ENCODE measurements around the gene RNF19B.

Gene RNF19B

DNA sequence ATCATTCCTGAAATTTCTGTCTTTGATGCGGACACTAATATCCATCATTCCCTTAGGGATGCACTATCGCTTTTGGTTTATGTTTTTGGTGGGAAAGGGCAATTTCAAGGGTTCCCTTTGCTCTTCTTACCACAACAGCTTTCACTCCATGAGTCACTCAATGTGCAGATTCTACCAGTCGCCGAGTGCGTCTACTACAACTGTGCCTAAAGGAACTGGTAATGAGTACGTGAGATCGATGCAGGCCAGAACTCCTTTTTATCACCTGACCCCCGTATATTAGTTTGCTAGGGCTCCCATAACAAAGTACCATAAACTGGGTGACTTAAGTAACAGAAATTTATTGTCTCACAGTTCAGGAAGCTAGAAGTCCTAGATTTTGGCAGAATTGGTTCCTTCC is 35.9 kb downstream of the RNF19B start:
- H3K27ac ChIP-seq (ENCODE audit: low read length) = no peak overlapping the region
- no peak overlapping the region for H3K9ac ChIP-seq (ENCODE audit: low read length)
- TF ChIP-seq, protein P1, sequence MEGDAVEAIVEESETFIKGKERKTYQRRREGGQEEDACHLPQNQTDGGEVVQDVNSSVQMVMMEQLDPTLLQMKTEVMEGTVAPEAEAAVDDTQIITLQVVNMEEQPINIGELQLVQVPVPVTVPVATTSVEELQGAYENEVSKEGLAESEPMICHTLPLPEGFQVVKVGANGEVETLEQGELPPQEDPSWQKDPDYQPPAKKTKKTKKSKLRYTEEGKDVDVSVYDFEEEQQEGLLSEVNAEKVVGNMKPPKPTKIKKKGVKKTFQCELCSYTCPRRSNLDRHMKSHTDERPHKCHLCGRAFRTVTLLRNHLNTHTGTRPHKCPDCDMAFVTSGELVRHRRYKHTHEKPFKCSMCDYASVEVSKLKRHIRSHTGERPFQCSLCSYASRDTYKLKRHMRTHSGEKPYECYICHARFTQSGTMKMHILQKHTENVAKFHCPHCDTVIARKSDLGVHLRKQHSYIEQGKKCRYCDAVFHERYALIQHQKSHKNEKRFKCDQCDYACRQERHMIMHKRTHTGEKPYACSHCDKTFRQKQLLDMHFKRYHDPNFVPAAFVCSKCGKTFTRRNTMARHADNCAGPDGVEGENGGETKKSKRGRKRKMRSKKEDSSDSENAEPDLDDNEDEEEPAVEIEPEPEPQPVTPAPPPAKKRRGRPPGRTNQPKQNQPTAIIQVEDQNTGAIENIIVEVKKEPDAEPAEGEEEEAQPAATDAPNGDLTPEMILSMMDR (IDR thresholded peaks at IDR 0.05; ENCODE audit: low read depth, low read length) = no peak
- no peak for TF ChIP-seq EZH2phosphoT487 (IDR thresholded peaks at IDR 0.05; ENCODE audit: low read depth)
- no peaks in the 10 kb centered on the region for H3K27me3 ChIP-seq (ENCODE audit: low read depth, low read length)
- H4K20me1 ChIP-seq (ENCODE audit: insufficient read depth, low read length) = no peaks in the 10 kb centered on the region
- no peaks in the 10 kb centered on the region for H3K4me1 ChIP-seq (ENCODE audit: low read length)
- no peak overlapping the region for H3K4me3 ChIP-seq (ENCODE audit: low read length)
- no peaks in the 10 kb centered on the region for H3K36me3 ChIP-seq (replicated peaks; ENCODE audit: low read depth, low read length)
- no peak overlapping the region for H2AFZ ChIP-seq (ENCODE audit: low read depth, low read length)
- no peaks in the 10 kb centered on the region for H3K79me2 ChIP-seq (ENCODE audit: low read length)
- no peak overlapping the region for H3K4me2 ChIP-seq (ENCODE audit: low read length)
- H3K9me3 ChIP-seq (ENCODE audit: insufficient read depth, low read length) = no peaks in the 10 kb centered on the region

DNA sequence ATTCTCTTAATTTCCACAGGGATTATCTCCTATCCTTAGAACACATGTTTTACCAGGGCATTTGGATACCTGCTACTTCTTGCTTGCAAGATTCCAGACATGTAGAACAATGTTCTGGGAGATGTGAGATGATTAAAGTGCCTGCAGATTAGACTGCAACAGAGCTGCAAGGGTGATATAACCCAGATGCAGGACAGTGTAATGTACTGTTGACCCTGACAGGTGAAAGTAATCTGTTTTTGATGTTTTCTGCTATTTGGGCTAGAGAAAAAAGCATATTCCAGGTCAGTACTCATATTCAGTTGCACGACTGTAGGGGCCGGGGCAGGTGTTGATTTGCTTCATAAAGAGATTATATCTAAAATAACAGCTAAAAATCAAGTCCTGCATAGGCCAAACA is 36.3 kb downstream of the RNF19B start:
- H3K4me1 ChIP-seq (ENCODE audit: low read length) = no peaks in the 10 kb centered on the region
- no peak overlapping the region for H2AFZ ChIP-seq (ENCODE audit: low read depth, low read length)
- no peaks in the 10 kb centered on the region for H3K27me3 ChIP-seq (ENCODE audit: low read depth, low read length)
- no peaks in the 10 kb centered on the region for H3K36me3 ChIP-seq (replicated peaks; ENCODE audit: low read depth, low read length)
- no peak overlapping the region for H3K9ac ChIP-seq (ENCODE audit: low read length)
- no peak overlapping the region for H3K4me3 ChIP-seq (ENCODE audit: low read length)
- no peaks in the 10 kb centered on the region for H4K20me1 ChIP-seq (ENCODE audit: insufficient read depth, low read length)
- TF ChIP-seq, protein P1 (IDR thresholded peaks at IDR 0.05; ENCODE audit: low read depth, low read length) = no peak
- no peak for TF ChIP-seq EZH2phosphoT487 (IDR thresholded peaks at IDR 0.05; ENCODE audit: low read depth)
- no peak overlapping the region for H3K4me2 ChIP-seq (ENCODE audit: low read length)
- no peak overlapping the region for H3K27ac ChIP-seq (ENCODE audit: low read length)
- no peaks in the 10 kb centered on the region for H3K9me3 ChIP-seq (ENCODE audit: insufficient read depth, low read length)
- no peaks in the 10 kb centered on the region for H3K79me2 ChIP-seq (ENCODE audit: low read length)

GRCh38 chr1:32927441-32927840 is 37.2 kb downstream of the RNF19B start:
- no peaks in the 10 kb centered on the region for H4K20me1 ChIP-seq (ENCODE audit: insufficient read depth, low read length)
- no peaks in the 10 kb centered on the region for H3K36me3 ChIP-seq (replicated peaks; ENCODE audit: low read depth, low read length)
- H3K9ac ChIP-seq (ENCODE audit: low read length) = no peak overlapping the region
- H3K4me1 ChIP-seq (ENCODE audit: low read length) = no peaks in the 10 kb centered on the region
- H3K4me3 ChIP-seq (ENCODE audit: low read length) = no peak overlapping the region
- H2AFZ ChIP-seq (ENCODE audit: low read depth, low read length) = no peak overlapping the region
- no peaks in the 10 kb centered on the region for H3K27me3 ChIP-seq (ENCODE audit: low read depth, low read length)
- no peaks in the 10 kb centered on the region for H3K79me2 ChIP-seq (ENCODE audit: low read length)
- H3K4me2 ChIP-seq (ENCODE audit: low read length) = no peak overlapping the region
- H3K27ac ChIP-seq (ENCODE audit: low read length) = no peak overlapping the region
- TF ChIP-seq EZH2phosphoT487 (IDR thresholded peaks at IDR 0.05; ENCODE audit: low read depth) = no peak
- TF ChIP-seq, protein P1 (IDR thresholded peaks at IDR 0.05; ENCODE audit: low read depth, low read length) = no peak
- H3K9me3 ChIP-seq (ENCODE audit: insufficient read depth, low read length) = no peaks in the 10 kb centered on the region

GRCh38 chr1:32926562-32926961 is 38.0 kb downstream of the RNF19B start:
- Histone ChIP-seq H3K4me3 (ENCODE audit: low read length) (no peak overlapping the region), H4K20me1 (ENCODE audit: insufficient read depth, low read length) (no peaks in the 10 kb centered on the region), H3K4me2 (ENCODE audit: low read length) (no peak overlapping the region), H3K27ac (ENCODE audit: low read length) (no peak overlapping the region), H3K27me3 (ENCODE audit: low read depth, low read length) (no peaks in the 10 kb centered on the region), H3K9ac (ENCODE audit: low read length) (no peak overlapping the region), H2AFZ (ENCODE audit: low read depth, low read length) (no peak overlapping the region), H3K36me3 (replicated peaks; ENCODE audit: low read depth, low read length) (no peaks in the 10 kb centered on the region), H3K9me3 (ENCODE audit: insufficient read depth, low read length) (no peaks in the 10 kb centered on the region), H3K79me2 (ENCODE audit: low read length) (no peaks in the 10 kb centered on the region), H3K4me1 (ENCODE audit: low read length) (no peaks in the 10 kb centered on the region)
- TF ChIP-seq, protein P1 (IDR thresholded peaks at IDR 0.05; ENCODE audit: low read depth, low read length) = no peak
- no peak for TF ChIP-seq EZH2phosphoT487 (IDR thresholded peaks at IDR 0.05; ENCODE audit: low read depth)

Data from OCI-LY3 (cell line).